Measurements from ENCODE around the gene RUNX1. TPM values are rescaled to one million over a fixed set of nuclear protein-coding genes. Genes with fewer than 3 reads are reported as not detected.

The RUNX1 gene
- total and polyA plus RNA-seq, 2 of the 13 experiments (the other 11 are each of a cell fraction or from before 2014, with no cell fraction given): 5.4 to 6.4 TPM

GRCh38 chr21:34915364-34915841, 133.7 kb downstream of the RUNX1 start:
- Histone ChIP-seq H3K9ac (ENCODE audit: insufficient read depth, low read depth, low read length) (no peak overlapping the region), H3K79me2 (ENCODE audit: insufficient read depth, low read length) (no peaks in the 10 kb centered on the region), H3K27me3 (ENCODE audit: control insufficient read depth in 1 of 2, insufficient read depth in 2 of 2, low read length in 2 of 2) (no peaks in the 10 kb centered on the region), H3K4me2 (ENCODE audit: low read depth, low read length) (no peak overlapping the region), H3K4me1 (ENCODE audit: insufficient read depth, low read length) (peaks cover 10% of the 10 kb centered on the region), H3K4me3 (replicated peaks in 1 of 3; ENCODE audit: insufficient read depth in 1 of 3, low read depth in 2 of 3, low read length in 3 of 3) (no peak overlapping the region), H3K27ac (ENCODE audit: extremely low read length, insufficient read depth, low read length) (no peak overlapping the region), H2AFZ (ENCODE audit: low read length) (no peak overlapping the region), H4K20me1 (ENCODE audit: insufficient read depth, low read length) (no peaks in the 10 kb centered on the region), H3K9me3 (ENCODE audit: low read length) (no peaks in the 10 kb centered on the region), H3K36me3 (replicated peaks in 1 of 2; ENCODE audit: control insufficient read depth in 1 of 2, insufficient read depth in 2 of 2, low read length in 2 of 2) (no peaks in the 10 kb centered on the region)
- in situ Hi-C loops (cut with HindIII; ENCODE audit: extremely low pct_ligation_motif_present, low pct_unique_long_range_greater_than_20kb): no loop called here
- no TSS peak for BruUV-seq (replicated peaks)
- no peak for FAIRE-seq
- TF ChIP-seq RXRB (CRISPR knock-in tag; IDR thresholded peaks at IDR 0.05; ENCODE audit: borderline replicate concordance) (no peak), ZNF740 (CRISPR knock-in tag; IDR thresholded peaks at IDR 0.05) (no peak), MAZ (IDR thresholded peaks at IDR 0.05; ENCODE audit: borderline replicate concordance, low read depth, low read length) (no peak), MAZ (CRISPR knock-in tag; IDR thresholded peaks at IDR 0.05; ENCODE audit: low read depth) (no peak), RFX5 (IDR thresholded peaks at IDR 0.05; ENCODE audit: low read depth, low read length) (no peak), ZZZ3 (CRISPR knock-in tag; IDR thresholded peaks at IDR 0.05; ENCODE audit: borderline replicate concordance) (no peak), FOXK2 (IDR thresholded peaks at IDR 0.05) (no peak), ZNF672 (CRISPR knock-in tag; IDR thresholded peaks at IDR 0.05) (no peak), STAG1 (CRISPR knock-in tag; IDR thresholded peaks at IDR 0.05) (no peak), KMT2B (CRISPR knock-in tag; IDR thresholded peaks at IDR 0.05) (no peak), NKX3-1 (CRISPR knock-in tag; IDR thresholded peaks at IDR 0.05) (no peak)
- CTCF ChIA-PET (ENCODE audit: low intra/inter-chr PET ratio, low total read pairs): no interaction called here
- DNase-seq (ENCODE audit: low spot score): no peak
- intact Hi-C loops (cut with micrococcal nuclease; ENCODE audit: unreplicated experiment): no loop called here
- POLR2A ChIA-PET: no interaction called here
- no peak for ATAC-seq

DNA sequence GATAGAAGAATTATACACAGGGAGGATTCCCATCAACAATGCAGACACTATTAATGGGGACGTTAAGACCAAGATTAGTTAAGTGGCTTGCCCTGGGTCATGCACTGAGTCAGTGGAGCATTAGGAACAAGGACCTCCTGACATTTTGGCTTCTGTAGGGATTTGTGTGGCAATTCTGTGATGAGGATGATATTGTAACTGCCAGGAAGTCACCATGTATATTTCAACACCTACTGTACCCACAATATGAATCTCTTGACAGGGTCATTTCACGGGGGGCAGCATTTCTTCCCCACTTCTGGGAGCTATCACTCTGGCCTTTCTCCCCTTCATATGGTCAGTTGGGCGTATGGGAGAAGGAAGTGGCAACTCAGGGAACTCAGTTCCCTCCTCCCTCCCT, 134.9 kb downstream of the RUNX1 start:
- in situ Hi-C loops (cut with HindIII; ENCODE audit: extremely low pct_ligation_motif_present, low pct_unique_long_range_greater_than_20kb): no loop called here

More for the DNA sequence above, 134.9 kb downstream of the RUNX1 start:
- H3K4me2 ChIP-seq (ENCODE audit: low read depth, low read length): no peak overlapping the region
- 73% methylated on average over 3 of the region's 3 CpGs for WGBS (ENCODE audit: low lambda C conversion rate)
- no peaks in the 10 kb centered on the region for H3K9me3 ChIP-seq (ENCODE audit: low read length)
- no peaks in the 10 kb centered on the region for H4K20me1 ChIP-seq (ENCODE audit: insufficient read depth, low read length)
- no peaks in the 10 kb centered on the region for H3K79me2 ChIP-seq (ENCODE audit: insufficient read depth, low read length)
- CTCF ChIA-PET (ENCODE audit: low intra/inter-chr PET ratio, low total read pairs): no interaction called here
- DNase-seq (ENCODE audit: low spot score) (no peak), FAIRE-seq (no peak), ATAC-seq (no peak)
- no peak overlapping the region for H2AFZ ChIP-seq (ENCODE audit: low read length)
- H3K4me3 ChIP-seq (replicated peaks in 1 of 3; ENCODE audit: insufficient read depth in 1 of 3, low read depth in 2 of 3, low read length in 3 of 3): no peak overlapping the region
- no peaks in the 10 kb centered on the region for H3K27me3 ChIP-seq (ENCODE audit: control insufficient read depth in 1 of 2, insufficient read depth in 2 of 2, low read length in 2 of 2)
- intact Hi-C loops (cut with micrococcal nuclease; ENCODE audit: unreplicated experiment): no loop called here
- H3K9ac ChIP-seq (ENCODE audit: insufficient read depth, low read depth, low read length): no peak overlapping the region
- H3K36me3 ChIP-seq (replicated peaks in 1 of 2; ENCODE audit: control insufficient read depth in 1 of 2, insufficient read depth in 2 of 2, low read length in 2 of 2): no peaks in the 10 kb centered on the region
- no peak overlapping the region for H3K27ac ChIP-seq (ENCODE audit: extremely low read length, insufficient read depth, low read length)
- BruUV-seq (replicated peaks): no TSS peak
- POLR2A ChIA-PET: no interaction called here
- TF ChIP-seq MTA3 (CRISPR knock-in tag; IDR thresholded peaks at IDR 0.05) (no peak), NFE2L2 (IDR thresholded peaks at IDR 0.05; ENCODE audit: low read length) (no peak), ZNF34 (CRISPR knock-in tag; IDR thresholded peaks at IDR 0.05; ENCODE audit: borderline replicate concordance) (no peak), ZNF234 (CRISPR knock-in tag; conservative IDR thresholded peaks at IDR 0.05) (no peak)
- TF ChIP-seq, protein P1, sequence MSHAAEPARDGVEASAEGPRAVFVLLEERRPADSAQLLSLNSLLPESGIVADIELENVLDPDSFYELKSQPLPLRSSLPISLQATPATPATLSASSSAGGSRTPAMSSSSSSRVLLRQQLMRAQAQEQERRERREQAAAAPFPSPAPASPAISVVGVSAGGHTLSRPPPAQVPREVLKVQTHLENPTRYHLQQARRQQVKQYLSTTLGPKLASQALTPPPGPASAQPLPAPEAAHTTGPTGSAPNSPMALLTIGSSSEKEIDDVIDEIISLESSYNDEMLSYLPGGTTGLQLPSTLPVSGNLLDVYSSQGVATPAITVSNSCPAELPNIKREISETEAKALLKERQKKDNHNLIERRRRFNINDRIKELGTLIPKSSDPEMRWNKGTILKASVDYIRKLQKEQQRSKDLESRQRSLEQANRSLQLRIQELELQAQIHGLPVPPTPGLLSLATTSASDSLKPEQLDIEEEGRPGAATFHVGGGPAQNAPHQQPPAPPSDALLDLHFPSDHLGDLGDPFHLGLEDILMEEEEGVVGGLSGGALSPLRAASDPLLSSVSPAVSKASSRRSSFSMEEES (CRISPR knock-in tag; IDR thresholded peaks at IDR 0.05): no peak
- TF ChIP-seq, protein P2, sequence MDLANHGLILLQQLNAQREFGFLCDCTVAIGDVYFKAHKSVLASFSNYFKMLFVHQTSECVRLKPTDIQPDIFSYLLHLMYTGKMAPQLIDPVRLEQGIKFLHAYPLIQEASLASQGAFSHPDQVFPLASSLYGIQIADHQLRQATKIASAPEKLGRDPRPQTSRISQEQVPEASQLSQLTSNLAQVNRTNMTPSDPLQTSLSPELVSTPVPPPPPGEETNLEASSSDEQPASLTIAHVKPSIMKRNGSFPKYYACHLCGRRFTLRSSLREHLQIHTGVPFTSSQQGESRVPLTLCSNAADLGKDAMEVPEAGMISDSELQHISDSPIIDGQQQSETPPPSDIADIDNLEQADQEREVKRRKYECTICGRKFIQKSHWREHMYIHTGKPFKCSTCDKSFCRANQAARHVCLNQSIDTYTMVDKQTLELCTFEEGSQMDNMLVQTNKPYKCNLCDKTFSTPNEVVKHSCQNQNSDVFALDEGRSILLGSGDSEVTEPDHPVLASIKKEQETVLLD (CRISPR knock-in tag; IDR thresholded peaks at IDR 0.05; ENCODE audit: low read depth): no peak
- H3K4me1 ChIP-seq (ENCODE audit: insufficient read depth, low read length): peaks cover 22% of the 10 kb centered on the region

Measured in HepG2 (cell line).